GM18867 (cell line): Measurements from ENCODE around the gene CRCP.
"Not testable (repeated sequence)": the region's sequence is repeated elsewhere in the genome, so short reads cannot be mapped to it uniquely, and the experiment has no call there.

Experiments used
- ATAC-seq: cut with Tn5 transposase; IDR thresholded peaks from one replicate; pipeline ENCODE4 v1.9.1; 2021; ENCODE audit warnings: mild to moderate bottlenecking, moderate library complexity; ENCODE audit not compliant: unreplicated experiment

CRCP gene

DNA sequence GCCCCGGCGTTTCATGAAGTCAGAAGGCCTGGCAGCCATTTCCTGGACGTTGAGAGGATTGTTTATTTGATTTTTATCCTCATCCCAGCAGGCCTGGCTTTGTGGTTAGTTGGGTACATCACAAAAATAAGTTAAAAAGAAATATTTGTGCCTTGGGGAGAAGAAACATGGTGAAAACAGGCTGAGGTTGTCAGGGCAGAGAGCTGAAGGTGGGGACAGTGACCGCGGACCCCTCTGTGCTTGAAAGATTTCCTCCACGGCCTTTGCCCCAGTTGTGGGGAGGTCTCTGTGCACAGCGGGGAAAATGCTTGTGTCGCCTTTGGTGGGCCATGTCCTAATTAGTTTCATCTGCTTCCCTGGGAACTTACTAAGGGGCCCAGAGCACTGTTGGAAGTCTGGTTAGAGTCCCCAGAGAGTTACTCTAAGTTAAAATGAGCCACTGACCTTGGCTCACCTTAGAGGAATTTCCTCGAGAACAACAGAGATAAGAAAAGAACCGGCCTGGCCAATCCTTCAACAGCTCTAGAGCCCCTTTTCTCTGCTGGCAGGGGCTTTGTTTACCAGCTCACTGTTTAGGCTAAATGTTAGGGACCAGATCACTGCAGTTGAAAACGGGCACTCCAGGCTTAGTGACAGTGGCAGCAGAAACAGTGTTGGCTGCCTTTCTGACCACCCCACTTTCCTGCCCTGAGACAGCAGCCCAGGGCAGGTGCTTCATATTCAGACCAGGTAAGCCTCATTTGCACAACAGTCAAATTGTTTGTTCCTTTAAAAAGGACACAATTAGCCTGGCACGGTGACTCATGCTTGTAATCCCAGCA, 37.9 kb downstream of the CRCP start:
- ATAC-seq = no peak

DNA sequence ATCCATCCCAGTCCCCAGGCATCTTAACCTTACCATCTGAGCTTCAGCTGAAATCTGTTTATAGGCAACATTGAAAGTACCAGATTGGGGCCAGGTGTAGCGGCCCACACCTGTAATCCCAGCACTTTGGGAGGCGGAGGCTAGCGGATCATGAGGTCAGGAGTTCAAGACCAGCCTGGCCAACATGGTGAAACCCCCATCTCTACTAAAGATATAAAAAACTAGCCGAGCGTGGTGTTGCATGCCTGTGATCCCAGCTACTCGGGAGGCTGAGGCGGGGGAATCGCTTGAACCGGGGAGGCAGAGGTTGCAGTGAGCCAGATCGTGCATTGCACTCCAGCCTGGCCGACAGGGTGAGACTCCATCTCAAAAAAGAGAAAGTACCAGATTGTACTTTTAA, 39.0 kb downstream of the CRCP start:
- no peak for ATAC-seq

DNA sequence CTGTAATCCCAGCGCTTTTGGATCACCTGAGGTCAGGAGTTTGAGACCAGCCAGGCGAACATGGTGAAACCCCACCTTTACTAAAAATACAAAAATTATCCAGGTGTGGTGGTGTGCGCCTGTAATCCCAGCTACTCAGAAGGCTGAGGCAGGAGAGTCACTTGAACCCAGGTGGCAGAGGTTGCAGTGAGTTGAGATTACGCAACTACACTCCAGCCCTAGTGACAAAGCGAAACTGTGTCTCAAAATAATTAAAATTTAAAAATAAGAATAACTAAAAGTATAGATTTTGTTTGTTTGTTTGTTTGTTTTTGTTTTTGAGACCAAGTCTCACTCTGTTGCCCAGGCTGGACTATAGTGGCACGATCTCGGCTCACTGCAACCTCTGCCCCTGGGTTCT, 41.4 kb downstream of the CRCP start:
- not testable (repeated sequence) for ATAC-seq

DNA sequence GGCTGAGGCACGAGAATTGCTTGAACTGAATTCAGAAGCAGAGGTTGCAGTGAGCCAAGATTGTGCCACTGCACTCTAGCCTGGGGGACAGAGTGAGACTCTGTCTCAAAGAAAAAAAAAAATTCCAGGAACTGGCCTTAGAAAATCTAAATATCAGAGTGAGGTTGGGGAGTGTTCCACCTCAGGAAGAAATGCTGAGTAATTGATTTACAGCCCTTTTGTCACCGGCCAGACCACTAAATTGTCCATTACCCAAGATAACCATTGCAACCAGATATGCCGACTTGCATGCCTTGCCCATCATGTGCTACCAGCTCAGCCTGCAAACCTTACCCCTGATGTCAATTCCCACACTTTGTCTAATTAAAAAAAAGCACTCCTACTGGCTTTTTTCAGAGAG, 42.4 kb downstream of the CRCP start:
- ATAC-seq = no peak

DNA sequence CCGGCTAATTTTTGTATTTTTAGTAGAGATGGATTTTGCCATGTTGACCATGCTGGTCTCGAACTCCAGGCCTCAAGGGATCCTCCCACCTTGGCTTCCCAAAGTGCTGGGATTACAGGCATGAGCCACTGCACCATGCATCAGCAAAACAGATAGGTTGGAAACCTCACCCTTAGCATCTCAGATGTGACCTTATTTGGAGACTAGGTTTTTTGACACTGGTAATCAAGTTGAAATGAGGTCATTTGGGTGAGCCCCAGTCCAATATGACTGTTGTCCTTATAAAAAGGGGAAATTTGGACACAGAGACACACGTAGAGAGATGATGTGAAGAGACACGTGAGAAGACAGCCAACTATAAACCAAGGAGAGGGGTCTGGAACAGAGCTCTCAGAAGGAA, 48.0 kb downstream of the CRCP start:
- ATAC-seq = no peak

DNA sequence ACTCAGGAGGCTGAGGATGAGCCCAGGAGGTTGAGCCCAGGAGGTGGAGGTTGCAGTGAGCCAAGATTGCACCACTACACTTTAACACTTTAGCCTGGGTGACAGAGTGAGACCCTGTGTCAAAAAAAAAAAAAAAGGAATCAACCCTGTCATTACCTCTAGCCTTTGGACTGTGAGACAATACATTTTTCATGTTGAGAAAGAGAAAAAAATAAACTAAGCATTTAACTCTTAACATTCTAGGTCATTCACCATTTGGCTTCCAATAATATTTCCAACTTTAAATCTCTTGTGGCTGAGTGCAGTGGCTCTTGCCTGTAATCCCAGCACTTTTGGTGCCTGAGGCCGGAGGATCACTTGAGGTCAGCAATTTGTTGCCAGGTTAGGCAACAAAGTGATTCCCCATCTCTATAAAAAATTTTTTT, 48.6 kb downstream of the CRCP start:
- no peak for ATAC-seq

DNA sequence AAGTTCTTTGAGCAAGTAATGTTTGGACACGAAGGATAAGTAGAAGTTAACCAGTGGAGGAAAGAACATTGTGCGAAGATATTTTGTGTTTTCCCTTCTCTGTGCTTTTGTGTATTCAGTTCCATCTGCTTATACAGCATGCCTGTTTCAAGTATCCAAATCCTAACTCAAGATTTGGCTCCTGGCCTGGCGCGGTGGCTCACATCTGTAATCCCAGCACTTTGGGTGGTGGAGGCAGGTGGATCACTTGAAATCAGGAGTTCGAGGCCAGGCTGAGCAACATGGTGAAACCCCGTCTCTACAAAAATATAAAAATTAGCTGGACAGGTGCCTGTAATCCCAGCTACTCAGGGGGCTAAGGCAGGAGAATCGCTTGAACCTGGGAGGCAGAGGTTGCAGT, 49.7 kb downstream of the CRCP start:
- no peak for ATAC-seq

DNA sequence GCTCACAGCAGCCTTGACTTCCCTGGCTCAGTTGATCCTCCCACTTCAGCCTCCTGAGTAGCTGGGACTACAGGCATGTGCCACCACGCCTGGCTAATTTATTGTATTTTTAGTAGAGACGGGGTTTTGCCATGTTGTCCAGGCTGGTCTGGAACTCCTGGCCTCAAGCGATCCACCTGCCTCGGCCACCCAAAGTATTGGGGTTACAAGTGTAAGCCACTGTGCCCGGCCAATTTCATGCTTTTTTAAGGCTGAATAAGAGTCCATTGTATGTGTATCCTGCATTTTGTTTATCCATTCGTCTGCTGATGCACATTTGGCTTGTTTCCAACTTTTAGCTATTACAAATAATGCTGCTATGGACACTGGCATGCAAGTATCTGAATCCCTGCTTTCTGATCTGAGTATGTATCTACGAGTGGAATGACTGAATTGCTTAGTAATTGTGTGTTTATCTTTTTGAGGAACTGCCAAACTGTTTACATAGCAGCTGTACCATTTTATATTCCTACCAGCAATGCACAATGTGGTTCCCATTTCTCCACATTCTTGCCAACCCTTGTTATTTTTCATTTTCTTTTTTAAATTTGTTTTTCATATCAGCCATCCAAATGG, 53.2 kb downstream of the CRCP start:
- no peak for ATAC-seq

DNA sequence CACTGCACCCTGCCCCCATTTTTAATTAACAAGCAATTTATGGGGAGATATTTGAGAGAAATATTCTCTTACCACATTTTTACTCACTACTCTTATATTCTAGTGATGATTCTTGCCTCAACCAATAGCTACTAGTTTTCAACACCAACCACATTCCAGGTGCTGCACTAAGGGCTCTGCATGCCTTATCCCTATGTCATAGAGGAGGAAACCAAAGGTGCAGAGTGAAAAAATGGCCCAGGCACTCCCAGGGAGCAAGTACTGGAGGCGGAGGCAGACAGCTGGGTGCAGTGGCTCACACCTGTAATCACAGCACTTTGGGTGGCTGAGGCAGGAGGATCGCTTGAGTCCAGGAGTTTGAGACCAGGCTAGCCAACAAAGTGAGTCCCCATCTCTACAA, 55.0 kb downstream of the CRCP start:
- ATAC-seq = no peak

DNA sequence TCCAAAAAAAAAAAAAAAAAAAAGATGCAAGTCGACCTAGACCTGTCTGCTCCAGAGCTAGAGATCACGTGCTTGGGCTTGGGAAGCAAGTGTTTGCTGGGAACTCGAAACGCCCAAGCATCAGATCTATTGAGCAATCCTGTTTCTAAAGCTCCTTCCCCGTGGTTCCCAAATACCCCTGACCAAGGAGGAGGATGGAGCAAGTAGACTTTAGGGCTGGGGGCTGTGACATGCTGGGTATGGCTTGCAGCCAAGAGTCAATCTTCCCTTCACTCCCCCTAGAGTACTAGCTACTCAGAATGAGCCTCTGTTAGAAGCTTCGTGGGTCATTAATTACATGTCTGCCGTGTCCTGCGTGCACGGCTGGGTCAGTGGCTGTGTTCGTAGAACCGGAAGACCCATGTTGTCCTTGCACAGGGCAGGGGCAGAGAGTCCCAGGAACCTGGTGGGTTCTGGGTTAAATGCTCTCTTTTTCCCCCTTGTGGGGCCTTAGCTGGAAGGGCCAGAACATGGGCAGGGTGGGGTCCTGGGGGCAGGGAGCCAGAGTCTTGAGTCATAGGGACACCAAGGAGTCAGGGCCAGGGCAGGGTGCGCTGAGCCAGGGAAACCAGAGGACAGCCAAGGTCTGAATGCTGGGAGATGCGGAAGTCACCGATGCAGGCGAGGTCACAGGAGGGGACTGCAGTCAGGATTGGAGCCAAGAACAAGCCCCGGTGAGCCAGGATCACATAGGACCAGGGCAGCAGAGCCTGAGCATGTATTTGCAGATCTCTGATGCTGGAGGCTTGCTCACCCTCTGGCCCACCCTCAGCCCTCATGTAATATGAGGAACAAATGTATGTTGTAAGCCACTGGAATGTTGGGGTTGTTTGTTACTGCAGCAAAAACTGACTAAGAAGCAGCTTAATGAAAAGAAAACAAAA, 55.9 kb downstream of the CRCP start:
- ATAC-seq = no peak

DNA sequence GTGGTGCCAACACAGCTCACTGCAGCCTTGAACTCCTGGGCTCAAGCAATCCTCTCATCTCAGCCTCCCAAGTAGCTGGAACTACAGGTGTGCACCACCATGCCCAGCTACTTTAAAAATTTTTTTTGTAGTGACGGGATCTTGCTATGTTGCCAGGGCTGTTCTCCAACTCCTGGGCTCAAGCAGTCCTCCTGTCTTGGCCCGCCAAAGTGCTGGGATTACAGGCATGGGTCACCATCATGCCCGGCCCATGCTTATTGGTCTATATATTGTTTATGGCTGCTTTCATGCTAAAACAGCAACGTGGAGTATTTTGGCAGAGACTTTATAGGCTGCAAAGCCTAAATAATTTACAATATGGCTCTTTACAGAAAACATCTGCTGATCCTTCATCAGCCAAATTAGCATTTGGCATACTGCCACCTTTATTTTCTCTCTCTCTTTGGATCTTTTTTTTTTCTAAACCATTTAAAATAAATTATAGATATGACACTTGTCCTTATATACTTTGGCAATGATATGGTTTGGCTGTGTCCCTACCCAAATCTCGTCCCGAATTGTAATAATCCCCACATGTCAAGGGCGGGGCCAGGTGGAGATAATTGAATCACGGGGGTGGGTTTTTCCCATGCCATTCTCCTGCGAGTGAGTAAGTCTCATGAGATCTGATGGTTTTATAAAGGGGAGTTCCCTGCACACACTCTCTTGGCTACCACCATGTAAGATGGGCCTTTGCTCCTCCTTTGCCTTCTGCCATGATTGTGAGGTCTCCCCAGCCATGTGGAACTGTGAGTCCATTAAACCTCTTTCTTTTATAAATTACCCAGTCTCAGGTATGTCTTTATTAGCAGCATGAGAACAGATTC, 58.1 kb downstream of the CRCP start:
- not testable (repeated sequence) for ATAC-seq

DNA sequence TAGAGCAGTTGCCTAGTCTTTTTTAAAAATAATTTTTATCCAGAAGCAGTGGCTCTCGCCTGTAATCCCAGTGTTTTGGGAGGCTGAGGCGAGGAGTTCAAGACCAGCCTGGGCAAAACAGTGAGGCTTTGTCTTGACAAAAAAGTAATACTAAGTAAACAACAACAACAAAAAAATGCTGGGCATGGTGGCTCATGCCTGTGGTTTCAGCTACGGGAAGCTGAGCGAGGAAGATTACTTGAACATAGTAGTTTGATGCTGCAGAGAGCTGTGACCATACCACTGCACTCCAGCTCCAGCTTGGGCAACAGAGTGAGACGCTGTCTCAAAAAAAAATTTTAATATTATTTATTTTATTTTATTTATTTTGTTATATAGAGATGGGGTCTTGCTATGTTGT, 59.2 kb downstream of the CRCP start:
- ATAC-seq = no peak

DNA sequence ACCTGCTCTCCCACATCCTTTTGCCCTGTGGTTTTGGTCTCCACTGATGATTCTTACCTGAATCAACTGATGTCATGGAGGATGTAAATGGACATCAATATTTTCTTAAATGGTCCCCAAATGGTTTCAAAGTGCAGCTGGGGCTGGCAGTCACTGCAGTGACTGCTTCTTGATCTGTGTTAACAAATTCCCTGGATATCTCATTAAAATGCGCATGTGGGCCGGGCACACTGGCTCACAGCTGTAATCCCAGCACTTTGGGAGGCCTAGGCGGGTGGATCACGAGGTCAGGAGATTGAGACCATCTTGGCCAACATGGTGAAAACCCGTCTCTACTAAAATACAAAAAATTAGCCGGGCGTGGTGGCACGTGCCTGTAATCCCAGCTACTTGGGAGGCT, 60.4 kb downstream of the CRCP start:
- ATAC-seq = not testable (repeated sequence)

DNA sequence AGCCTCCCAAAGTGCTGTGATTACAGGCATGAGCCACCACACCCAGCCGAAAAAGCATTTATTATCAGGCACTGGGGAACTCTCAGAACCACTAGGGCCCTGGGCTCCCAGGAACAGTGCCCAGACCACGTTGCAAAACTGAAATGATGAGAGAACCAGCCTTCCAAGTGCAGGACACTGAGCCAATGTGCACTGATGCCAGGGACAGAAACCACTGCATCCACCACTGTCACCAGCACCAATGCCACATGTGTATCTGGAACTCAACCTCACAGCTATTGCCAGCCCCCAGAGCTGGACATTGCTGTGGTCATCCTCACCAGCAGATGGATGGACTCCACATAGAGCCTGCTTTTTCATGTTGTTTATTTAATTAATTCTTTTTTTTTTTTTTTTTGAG, 62.3 kb downstream of the CRCP start:
- no peak for ATAC-seq

DNA sequence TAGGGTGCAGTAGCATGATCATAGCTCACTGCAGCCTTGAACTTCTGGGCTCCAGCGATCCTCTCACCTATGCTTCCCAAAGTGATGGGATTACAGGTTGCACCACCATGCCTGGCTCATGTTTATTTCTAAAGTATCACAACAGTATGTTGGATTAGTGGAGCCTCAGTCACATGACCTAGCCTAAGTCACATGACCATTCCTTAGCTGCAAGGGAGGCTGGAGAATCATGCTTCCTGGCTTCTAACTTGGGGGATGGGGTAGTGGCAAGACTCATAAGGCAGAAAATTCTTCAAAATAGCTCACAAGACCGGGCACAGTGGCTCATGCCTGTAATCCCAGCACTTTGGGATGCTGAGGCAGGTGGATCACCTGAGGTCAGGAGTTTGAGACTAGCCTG, 63.6 kb downstream of the CRCP start:
- no peak for ATAC-seq

DNA sequence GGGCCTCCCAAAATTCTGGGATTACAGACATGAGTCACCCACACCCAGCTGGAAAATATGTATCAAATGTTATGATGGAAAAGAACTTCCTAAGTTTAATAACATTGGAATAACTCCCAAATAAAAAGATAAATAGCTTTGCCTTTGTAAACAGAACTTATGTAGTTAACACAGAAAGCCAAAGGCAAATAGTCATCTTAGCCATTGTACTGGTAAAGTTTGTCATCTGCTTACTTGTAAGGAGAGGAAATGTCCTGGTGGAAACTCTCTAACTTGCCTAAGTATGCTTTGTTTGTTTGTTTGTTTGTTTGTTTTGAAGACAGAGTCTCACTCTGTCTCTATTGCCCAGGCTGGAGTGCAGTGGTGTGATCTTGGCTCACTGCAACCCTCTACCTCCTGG, 66.7 kb downstream of the CRCP start:
- ATAC-seq = no peak

DNA sequence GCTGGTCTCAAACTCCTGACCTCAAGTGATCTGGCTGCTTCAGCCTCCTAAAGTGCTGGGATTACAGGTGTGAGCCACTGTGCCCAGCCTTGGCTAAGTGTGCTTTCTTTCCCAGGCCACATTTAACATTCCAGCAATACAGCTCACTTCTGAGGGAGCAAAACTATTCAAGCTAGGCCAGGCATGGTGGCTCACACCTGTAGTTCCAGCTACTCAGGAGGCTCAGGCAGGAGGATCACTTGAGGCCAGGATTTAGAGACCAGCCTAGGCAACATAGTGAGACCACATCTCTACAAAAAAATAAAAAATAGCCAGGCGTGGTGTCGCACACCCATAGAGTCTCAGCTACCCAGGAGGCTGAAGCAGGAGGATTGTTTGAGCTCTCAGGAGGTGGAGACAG, 67.2 kb downstream of the CRCP start:
- no peak for ATAC-seq

DNA sequence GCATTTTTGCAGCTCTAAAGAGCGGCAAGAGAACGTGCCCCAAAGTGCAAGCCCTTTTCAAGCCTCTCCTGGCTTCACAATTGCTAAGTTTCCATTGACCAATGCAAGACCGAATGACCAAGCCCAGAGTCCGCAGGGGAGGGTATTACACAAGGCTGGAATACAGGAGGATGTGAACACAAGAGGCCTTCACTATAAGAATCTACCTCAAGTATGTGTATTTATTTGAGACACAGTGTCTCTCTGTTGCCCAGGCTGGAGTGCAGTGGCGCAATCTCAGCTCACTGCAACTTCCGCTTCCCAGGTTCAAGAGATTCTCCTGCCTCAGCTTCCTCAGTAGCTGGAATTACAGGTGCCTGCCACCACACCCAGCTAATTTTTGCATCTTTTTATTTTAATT, 68.3 kb downstream of the CRCP start:
- no peak for ATAC-seq

DNA sequence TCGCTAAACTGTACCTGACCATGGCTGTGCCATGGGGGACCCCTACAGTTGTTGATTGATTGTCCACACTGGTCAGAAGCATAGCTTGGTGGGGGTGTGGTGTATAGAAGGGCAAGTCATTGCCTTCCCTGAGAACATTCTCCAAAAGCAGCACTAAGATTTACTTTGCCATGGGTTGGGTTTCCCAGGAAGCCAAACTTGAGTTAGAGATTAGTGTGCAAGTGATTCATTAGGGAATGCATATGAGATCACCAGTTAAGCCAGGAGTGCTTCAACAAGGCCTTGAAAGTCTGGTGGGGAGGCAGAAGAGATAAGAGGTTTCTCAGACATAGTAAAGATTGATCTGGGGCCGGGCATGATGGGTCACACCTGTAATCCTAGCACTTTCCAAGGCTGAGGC, 69.1 kb downstream of the CRCP start:
- ATAC-seq = no peak

DNA sequence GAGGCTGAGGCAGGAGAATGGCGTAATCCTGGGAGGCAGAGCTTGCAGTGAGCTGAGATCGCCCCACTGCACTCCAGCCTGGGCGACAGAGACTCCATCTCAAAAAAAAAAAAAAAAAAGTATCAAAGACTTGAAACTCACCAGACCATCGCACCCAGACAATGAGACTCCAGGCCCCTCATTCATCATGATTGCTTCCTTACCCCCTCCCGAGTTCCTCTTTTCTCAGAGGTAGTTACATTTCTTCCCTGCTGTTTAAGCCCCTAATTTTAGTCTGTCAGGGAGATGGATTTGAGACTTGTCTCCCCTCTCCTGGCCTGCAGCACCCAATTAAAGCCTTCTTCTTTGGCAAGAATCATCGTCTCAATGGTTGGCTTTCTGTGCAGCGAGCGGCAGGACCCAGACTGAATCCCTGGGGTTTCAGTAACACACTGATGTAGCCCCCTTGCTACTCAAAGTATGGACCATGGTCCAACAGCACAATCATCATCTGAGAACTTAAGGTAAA, 71.1 kb downstream of the CRCP start:
- ATAC-seq = no peak

DNA sequence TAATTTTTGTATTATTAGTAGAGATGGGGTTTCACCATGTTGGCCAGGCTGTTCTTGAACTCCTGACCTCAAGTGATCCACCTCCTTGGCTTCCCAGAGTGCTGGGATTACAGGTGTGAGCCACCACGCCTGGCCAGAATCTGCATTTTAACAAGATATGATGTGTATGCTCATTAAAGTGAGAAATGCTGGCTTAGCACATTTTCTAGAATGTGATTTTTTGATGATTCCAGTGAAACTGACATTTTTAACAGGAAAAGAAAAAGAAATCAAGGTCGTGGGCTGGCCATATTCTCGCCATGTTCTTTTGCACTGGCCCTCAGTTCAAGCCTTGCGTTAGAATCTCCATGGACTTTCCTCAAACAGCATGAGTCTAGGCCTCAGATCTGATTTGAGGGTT, 72.3 kb downstream of the CRCP start:
- no peak for ATAC-seq
